NCI-H748 treated with DMSO at 0.1 percent for 48 hours (cell line): ENCODE results near the gene ANKLE1.
A peak's percentile ranks its signal among the peaks of the same experiment; 100 is the strongest.

ENCODE experiments used
- DNase-seq: peaks from one replicate; lab custom pipeline; 2025; lab: John Stamatoyannopoulos, UW

The ANKLE1 gene

DNA sequence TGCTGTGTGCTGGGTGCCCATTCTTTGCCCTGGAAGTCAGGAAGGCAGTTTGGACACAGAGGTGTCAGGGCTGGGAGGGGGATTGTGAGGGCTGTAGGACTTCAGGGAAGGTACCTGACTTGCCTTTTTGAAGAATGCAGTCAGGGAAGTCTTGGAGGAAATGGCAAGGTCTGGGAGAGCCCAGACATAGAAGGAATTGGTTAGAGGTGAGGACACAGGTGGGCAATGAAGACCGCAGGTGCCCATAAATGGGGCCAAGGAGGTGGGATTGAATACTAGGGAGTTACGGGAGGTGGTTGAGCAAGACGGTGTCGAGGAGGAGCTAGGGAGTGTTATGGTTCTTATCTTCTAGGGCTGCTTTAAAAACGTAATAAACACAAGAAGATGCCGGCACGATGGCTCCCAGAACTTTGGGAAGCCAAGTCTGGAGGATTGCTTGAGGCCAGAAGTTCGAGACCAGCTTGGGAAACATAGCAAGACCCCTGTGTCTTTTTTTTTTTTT lies 26.2 kb downstream of the ANKLE1 start:
- no peak for DNase-seq

- peak; percentile 94 for DNase-seq
Measured at GRCh38 chr19:17309198-17309964, 27.7 kb downstream of the ANKLE1 start, which contains the start of gene DDA1. Gene DDA1, plus strand, starts transcription at chr19:17309563. Its CDS starts 92 bp downstream, at chr19:17309655.

- no peak for DNase-seq
Measured at GRCh38 chr19:17309965-17310461, 28.3 kb downstream of the ANKLE1 start.

DNA sequence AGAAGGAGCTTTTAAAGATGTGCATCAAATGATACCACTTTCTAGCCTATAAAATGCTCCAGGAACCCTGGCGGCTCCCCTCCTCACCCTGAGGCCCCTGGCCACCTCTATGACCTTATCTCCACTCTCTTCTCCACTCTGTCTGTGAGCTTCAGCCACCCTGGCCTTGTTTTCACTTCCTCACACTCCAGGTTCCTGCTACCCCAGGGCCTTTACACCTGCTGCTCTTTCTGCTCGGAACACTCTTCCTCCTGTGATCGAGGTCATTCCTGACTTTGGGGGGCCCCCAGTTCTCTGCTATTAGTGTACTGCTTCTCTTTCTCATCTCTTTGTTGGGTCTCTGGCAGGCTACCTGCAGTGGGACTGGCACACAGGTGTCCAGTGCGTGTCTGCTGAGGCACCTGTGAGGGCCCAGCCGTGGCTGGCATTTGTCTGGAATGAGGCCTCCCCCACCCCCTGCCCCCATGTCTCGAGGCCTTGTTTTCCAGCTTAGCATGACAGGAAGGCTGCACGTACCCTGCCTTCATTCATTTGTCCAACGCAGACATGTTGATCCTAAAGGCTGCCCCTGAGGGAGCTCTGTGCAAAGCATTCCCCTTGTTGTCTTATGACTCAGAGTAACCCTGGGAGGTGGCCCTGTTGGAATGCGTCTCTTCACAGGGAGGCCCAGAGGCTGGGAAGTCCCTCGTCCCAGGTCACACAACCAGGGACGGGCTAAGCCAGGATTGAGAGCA lies 29.9 kb downstream of the ANKLE1 start:
- no peak for DNase-seq

- DNase-seq, result no peak
Measured at GRCh38 chr19:17312189-17313113, 30.8 kb downstream of the ANKLE1 start.

DNA sequence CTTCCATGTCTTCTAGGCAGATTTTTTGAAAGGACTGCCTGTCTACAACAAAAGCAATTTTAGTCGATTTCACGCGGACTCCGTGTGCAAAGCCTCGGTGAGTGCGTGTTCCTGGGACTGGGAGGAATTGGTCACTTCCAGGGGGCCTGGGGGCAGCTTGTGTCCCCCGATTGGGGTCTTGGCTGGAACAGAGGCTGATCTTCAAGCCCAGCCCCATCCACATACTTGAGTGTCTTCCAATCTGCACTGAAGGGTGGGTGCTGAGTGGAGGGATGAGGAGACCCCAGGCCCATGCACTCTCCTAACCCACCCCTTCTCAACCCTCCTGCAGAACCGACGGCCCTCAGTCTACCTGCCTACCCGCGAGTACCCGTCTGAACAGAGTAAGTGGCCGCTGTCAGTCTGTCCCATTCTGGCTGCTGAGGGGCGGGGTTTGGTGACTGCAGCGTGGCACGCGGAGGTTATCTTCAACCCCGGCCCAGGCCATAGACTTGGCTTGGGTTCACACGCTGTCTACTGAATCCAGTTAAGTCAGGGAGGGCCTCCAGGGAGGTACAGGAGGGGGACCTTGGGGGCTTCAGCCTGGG lies 32.4 kb downstream of the ANKLE1 start:
- no peak for DNase-seq

DNA sequence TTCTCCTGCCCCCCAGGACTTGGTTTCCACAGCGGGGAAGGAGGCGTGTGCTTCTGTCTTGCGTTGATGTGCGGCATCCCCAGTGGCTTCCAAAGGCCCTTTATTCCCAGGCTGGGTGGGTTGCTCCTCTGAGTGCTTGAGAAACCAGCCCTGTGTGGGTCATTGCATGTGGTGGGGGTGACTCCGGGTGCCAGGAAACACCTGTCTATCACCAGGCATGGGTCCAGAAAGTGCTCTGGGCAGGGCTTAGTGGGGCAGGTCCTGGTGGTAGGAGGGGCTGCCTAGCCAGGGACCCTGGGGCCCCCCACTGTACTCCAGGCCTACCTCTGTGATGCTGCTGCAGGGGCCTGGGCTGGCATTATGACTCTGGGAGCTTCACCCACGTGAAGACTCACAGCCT lies 37.3 kb downstream of the ANKLE1 start:
- DNase-seq, result no peak

- no peak for DNase-seq
Measured at GRCh38 chr19:17319473-17320238, 38.0 kb downstream of the ANKLE1 start.

- DNase-seq, result no peak
Measured at GRCh38 chr19:17320435-17320834, 38.7 kb downstream of the ANKLE1 start.

DNA sequence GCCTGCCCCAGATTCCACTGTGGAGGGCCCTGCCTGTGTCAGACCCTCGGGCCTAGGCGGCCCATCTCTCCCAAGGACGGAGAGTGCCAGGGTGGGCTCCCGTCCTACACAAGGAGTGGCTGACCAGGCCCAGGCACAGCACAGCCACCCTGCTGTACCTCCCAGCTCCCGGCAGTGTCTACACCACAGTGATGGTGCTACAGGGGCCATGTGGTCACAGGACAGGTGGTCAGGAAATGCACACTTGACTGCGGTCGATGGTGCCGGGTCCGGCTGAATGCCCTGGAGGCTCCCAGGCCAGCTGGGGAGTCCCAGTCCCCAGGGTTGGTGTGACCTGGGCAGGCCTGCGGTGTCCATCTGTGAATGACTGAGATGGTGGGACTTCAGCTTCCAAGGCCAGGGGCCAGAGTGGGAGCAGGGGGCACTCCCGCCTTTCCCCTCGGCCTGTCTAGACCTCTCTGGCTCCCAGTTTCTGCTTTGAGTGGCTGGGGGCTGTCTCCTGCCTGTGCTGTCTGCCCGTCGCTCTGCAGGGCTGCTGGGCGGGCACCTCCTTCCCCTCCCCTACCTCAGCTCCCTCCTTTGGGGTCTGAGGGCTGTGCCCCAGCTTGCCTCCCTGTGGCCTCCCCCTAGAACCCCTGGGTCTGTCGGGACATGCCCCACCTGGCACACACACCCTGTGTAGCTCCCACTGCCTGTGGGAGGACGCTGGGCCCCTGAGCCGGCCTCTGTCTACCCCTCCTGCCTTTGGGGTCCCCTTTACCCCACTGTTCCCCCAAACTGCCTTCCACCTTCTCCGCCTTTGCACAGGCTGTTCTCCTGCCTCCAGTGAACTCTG lies 40.2 kb downstream of the ANKLE1 start:
- DNase-seq, result no peak

GRCh38 chr19:17322854-17323253 lies 41.2 kb downstream of the ANKLE1 start:
- no peak for DNase-seq

- no peak for DNase-seq
Measured at GRCh38 chr19:17323300-17323963, 41.7 kb downstream of the ANKLE1 start.

GRCh38 chr19:17323964-17324332 lies 42.2 kb downstream of the ANKLE1 start:
- no peak for DNase-seq

DNA sequence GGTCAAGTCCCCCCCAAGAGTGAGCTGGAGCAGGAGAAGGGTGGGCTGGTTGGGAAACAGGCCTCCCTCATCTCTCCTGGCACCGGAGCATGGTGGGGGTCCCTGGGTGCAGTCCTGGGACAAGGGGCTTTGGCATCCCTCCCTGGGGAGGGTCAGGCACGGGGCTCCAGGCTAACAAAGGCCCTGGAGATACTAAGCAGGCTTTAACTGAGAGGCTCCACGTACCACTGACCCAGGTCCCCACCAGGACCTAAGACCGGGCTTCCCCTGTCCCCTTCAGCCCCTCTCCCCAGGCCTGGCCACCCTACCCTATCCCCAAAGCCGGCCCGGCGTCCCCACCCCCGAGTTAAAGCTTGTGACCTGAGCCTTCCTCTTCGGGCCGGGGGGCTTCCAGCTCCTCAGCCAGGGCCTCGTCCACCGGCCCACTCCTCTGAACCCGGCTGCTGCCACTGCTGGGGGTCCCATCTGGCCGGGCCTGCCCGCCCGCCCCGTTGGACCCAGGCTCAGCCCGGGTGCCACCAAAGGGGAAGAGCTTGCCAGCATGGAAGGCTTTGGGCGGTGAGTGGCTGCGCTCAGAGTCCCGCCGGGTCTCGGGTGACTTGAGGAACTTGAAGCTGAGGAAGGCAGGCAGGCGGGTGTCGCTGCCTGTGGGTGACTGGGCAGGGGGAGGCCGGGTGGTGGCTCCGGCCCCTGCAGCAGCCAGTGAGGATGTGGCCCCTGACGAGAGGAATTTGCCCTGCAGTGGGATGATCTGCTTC lies 42.8 kb downstream of the ANKLE1 start:
- DNase-seq, result no peak

GRCh38 chr19:17325133-17325532 lies 43.4 kb downstream of the ANKLE1 start:
- DNase-seq, result no peak

DNA sequence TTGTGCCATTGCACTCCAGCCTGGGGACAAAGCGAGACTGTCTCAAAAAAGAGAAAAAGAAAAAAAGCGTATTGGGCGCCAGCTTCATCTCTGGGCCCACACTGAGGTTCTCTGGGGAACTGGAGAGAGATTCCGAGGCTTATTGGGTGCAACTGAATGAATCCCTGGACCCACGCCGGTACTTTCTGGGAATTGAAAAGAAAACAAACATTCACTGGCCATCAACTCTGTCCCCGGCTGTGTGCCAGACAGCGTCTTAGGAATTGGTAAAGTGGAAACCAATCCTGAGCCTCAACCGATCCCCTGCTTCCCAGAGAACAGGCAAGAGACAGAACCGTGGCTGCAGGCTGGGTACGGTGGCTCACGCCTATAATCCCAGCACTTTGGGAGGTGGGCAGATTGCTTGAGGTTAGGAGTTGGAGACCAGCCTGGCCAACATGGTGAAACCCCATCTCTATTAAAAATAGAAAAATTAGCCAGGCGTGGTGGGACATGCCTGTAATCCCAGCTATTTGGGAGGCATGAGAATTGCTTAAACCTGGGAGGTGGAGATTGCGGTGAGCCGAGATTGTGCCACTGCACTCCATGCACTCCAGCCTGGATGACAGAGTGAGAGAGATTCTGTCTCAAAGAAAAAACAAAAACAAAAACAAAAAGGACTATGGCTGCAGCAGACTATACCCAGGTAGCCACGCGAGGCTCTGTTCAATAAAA lies 44.3 kb downstream of the ANKLE1 start:
- no peak for DNase-seq

DNA sequence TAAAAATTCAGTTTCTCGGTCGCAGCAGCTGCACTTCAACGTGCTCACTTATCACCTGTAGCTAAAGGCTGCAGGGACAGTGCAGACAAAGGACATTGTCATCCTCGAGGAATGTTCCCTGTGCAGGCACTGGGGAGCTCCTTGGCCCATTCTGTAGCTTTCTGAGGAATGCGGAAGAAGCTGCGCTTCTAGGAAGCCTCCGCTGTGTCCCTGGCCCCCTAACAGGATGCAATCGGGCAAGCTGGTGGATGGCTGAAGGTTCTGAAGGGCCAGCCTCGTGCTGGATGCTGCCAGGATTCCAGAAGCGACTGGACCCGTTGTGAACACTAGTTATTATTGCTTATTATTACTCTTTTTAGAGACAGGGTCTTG lies 44.9 kb downstream of the ANKLE1 start:
- DNase-seq, result no peak

GRCh38 chr19:17327068-17327653 lies 45.5 kb downstream of the ANKLE1 start:
- DNase-seq, result no peak
